Esophagus squamous epithelium (tissue), 5 donors: Measurements from ENCODE around the gene ATOSB. TPM values are rescaled to one million over a fixed set of nuclear protein-coding genes. Genes with fewer than 3 reads are reported as not detected.

Experiments used
- DNase-seq: peaks from one replicate; lab custom pipeline; 2025; lab: John Stamatoyannopoulos, UW
- H3K27ac ChIP-seq, 4 donors: fragments of 200-600 bp; sonication (generic); one replicate each; pipeline ENCODE4 v1.5.1; 2016 to 2019; ENCODE audit warnings: mild to moderate bottlenecking in 1 of 4
- H3K27me3 ChIP-seq, 4 donors: fragments of 200-600 bp; sonication (generic); 1 replicate in 3 of 4; 2 replicates in 1 of 4; pipeline versions ENCODE4 v1.5.1 to v1.6.0; 2017 to 2021; ENCODE audit warnings: antibody characterized with exemption in 1 of 4
- H3K36me3 ChIP-seq, 3 donors: fragments of 200-600 bp; sonication (generic); one replicate each; pipeline ENCODE4 v1.5.1; 2016 to 2019
- H3K4me1 ChIP-seq, 3 donors: fragments of 200-600 bp; sonication (generic); one replicate each; pipeline ENCODE4 v1.5.1; 2017 to 2019
- H3K4me3 ChIP-seq, 4 donors: fragments of 200-600 bp; sonication (generic); 1 replicate in 3 of 4; 2 replicates in 1 of 4; pipeline ENCODE4 v1.5.1; 2016 to 2019; ENCODE audit warnings: mild to moderate bottlenecking in 2 of 4, moderate library complexity in 1 of 4
- H3K9me3 ChIP-seq, 3 donors: fragments of 200-600 bp; sonication (generic); one replicate each; pipeline ENCODE4 v1.5.1; 2016 to 2019
- POLR2A ChIP-seq, 4 donors: fragments of 450-650 bp; IDR thresholded peaks; one replicate each; pipeline ENCODE4 v1.6.1; 2017; ENCODE audit warnings: antibody characterized with exemption in 4 of 4, mild to moderate bottlenecking in 4 of 4, moderate library complexity in 3 of 4
- WGBS, 2 donors: methylation state at CpG; one replicate each; pipeline ENCODE4 v1.1.5; 2018; 5-methylcytosine and 5-hydroxymethylcytosine counted together
- intact Hi-C: fragments of 100-400 bp; cut with DNase I; formaldehyde crosslinking; loops from one replicate; pipeline ENCODE4 v1.15.0; 2022
- total RNA-seq, 4 donors: library from RNA; depleted of rRNA; stranded (reverse); fragments of >200 nt; gene quantifications; one replicate each; pipeline ENCODE4 v1.1.0, GENCODE V29; 2016
- TF ChIP-seq, protein P1 (sequence below), 6 experiments: fragments of 450-650 bp in 4 of 6; fragments of 200-600 bp in 2 of 6; sonication (generic) in 2 of 6; IDR thresholded peaks; one replicate each; pipeline ENCODE4 v1.5.1; 2016 to 2019; ENCODE audit warnings: antibody characterized with exemption in 6 of 6, mild to moderate bottlenecking in 4 of 6, moderate library complexity in 4 of 6
- donor health status: DM: yes; HTN: yes; CAD: no.

The ATOSB gene
- total RNA-seq, 4 donors from 2014 or later = 24.4 to 57.8 (median 32.7) TPM

DNA sequence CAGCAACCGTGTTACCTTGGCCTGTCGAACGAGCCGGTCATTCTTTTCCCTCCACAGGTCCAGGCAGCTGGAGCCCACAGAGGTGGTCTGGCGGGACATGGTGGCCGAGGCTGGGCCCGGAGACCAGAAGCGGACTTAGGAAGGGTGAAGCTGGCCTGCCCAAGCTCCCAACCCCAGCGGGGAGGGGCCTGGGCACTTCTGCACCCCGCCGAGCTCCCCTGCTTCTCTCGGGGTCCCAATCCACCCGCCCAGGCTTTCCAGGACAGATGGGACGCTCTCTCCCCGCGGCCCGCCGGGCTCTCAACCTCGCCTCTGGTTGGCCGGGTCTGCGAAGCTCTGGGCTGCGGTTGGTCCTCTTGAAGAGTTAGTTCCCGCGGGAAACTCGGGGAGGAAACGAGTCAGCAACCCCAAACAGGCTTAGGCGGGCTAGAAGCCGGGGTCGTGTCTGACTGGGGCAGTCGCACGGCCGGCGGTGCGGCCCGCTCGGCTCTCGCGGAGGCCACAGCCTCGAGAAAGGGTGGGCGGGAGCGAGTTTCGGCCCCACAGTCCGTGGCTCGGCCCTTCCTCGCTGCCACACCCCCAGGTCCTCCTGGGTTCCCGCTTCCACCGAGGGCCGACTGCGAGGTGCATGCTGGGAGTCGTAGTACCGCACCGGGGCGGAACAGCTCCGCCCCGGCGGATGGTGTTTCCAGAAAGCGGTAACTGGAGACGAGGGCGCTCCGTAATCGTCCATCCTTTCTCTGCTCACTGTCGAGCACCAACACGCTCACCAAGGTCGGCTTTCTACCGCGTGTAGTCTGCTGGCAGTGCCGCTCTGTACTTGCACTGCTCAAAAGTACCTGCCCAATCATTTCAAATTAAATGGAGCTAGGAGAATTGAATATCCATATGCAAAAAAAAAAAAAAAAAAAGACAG, 36.0 kb downstream of the ATOSB start, which contains the start of gene FANCG:
Gene FANCG, minus strand, starts transcription at position 517 of the 916 bp plus-strand sequence. Its CDS starts 418 bp downstream, at position 99.
- Histone ChIP-seq H3K27ac (peak within 1 kb of the TSS; percentile 78 to 94 (median 90)), H3K4me3 (peak within 1 kb of the TSS; percentile 64 to 87 (median 74)), H3K4me1 (peaks cover 14 to 25% (median 16%) of the 10 kb centered on the region in 3 donors), H3K27me3 (no peaks in the 10 kb centered on the region), H3K36me3 (peaks cover 0 to 26% (median 0%) of the 10 kb centered on the region in 3 donors), H3K9me3 (no peaks in the 10 kb centered on the region)
- 1% methylated on average over 22 of the region's 67 CpGs; no CpG with 5 or more reads in 1 of the 2 donors for WGBS, 2 donors
- intact Hi-C loops = loop anchor here (10.0 kb wide), 1 partner anchor 85 kb away; no protein-coding TSS in a partner anchor
- DNase-seq = peak; percentile 62
- TF ChIP-seq, protein P1, sequence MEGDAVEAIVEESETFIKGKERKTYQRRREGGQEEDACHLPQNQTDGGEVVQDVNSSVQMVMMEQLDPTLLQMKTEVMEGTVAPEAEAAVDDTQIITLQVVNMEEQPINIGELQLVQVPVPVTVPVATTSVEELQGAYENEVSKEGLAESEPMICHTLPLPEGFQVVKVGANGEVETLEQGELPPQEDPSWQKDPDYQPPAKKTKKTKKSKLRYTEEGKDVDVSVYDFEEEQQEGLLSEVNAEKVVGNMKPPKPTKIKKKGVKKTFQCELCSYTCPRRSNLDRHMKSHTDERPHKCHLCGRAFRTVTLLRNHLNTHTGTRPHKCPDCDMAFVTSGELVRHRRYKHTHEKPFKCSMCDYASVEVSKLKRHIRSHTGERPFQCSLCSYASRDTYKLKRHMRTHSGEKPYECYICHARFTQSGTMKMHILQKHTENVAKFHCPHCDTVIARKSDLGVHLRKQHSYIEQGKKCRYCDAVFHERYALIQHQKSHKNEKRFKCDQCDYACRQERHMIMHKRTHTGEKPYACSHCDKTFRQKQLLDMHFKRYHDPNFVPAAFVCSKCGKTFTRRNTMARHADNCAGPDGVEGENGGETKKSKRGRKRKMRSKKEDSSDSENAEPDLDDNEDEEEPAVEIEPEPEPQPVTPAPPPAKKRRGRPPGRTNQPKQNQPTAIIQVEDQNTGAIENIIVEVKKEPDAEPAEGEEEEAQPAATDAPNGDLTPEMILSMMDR (IDR thresholded peaks at IDR 0.05) = peak in 1 of 6 experiments; percentile 32
- peak in 1 of 4 donors; percentile 48 for TF ChIP-seq POLR2A (IDR thresholded peaks at IDR 0.05)

DNA sequence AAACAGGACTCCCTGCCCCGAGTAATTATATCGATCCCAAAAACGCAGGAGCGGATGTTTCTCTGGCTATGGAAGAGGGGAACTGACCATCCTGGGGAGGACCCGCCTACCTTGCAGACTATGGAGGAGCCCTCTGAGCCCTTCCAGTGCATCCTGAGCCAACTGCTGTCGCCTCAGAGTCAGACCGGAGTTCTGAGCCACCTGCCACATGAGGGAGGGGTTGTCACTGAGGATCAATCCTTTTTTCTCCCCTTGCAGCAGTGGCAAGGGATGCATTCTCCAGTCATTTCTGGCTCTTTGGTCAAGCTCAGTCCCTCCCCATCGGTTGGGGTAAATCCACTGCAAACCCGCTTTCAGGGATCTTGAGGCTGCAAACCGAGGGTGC, 36.6 kb downstream of the ATOSB start:
- Histone ChIP-seq H3K27ac (peak overlapping the region; percentile 78 to 94 (median 90)), H3K9me3 (no peaks in the 10 kb centered on the region), H3K36me3 (peaks cover 0 to 28% (median 0%) of the 10 kb centered on the region in 3 donors), H3K4me3 (peak overlapping the region; percentile 64 to 87 (median 74)), H3K4me1 (peaks cover 14 to 25% (median 16%) of the 10 kb centered on the region in 3 donors), H3K27me3 (no peaks in the 10 kb centered on the region)
- no peak for DNase-seq
- WGBS, 2 donors = 0% methylated on average over 4 to 7 of the region's 10 CpGs
- TF ChIP-seq, protein P1 (IDR thresholded peaks at IDR 0.05) = no peak
- TF ChIP-seq POLR2A (IDR thresholded peaks at IDR 0.05) = no peak
- intact Hi-C loops = loop anchor here (10.0 kb wide), 1 partner anchor 84 kb away; no protein-coding TSS in a partner anchor

DNA sequence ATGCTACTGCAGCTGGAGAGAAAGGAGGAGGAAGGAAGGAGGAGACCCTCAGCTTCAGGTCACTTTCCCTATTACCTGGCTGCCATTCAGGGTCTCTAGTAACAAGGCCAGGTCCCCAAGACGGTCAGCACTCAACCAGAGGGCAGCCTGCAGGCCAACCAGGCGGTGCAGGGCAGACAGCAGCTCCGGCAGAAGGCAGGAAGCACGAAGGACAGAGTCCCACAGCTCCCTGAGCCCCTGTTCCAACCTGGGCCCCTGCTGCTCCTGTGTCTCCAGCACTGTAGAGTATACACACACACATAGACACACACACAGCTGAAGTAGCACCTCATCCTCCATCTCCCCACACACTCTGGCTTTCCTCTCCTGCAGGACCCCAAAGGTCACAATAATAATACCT, 37.6 kb downstream of the ATOSB start:
- no peaks in the 10 kb centered on the region for H3K27me3 ChIP-seq
- WGBS, 2 donors = 50% methylated on average over 2 of the region's 4 CpGs; no CpG with 5 or more reads in 1 of the 2 donors
- peaks cover 14 to 28% (median 17%) of the 10 kb centered on the region in 3 donors for H3K4me1 ChIP-seq
- TF ChIP-seq, protein P1 (IDR thresholded peaks at IDR 0.05) = no peak
- peaks cover 0 to 28% (median 0%) of the 10 kb centered on the region in 3 donors for H3K36me3 ChIP-seq
- DNase-seq = no peak
- H3K27ac ChIP-seq = no peak overlapping the region
- H3K4me3 ChIP-seq = no peak overlapping the region
- no peaks in the 10 kb centered on the region for H3K9me3 ChIP-seq
- intact Hi-C loops = loop anchor here (10.0 kb wide), 1 partner anchor 83 kb away; no protein-coding TSS in a partner anchor

DNA sequence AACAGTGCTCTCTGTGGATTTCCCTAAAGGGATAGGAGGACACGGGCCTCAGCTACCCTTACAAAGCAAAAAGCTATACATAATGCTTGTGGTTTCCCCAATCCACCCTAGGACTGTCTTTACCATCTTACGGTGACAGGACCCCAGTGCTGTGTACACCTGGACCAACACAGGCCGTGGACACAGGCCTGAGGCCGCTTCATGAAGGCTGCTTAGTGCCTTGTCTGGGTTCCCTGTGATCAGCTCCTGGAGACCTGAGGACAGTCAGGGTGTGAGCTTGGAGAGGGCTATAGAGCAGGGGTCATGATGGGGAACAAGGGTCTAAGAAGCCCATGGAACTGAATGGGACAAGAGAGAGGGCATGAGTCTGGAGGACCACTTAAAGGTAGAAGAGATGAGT, 38.8 kb downstream of the ATOSB start:
- Histone ChIP-seq H3K27ac (no peak overlapping the region), H3K4me1 (peaks cover 14 to 31% (median 20%) of the 10 kb centered on the region in 3 donors), H3K36me3 (peaks cover 0 to 28% (median 0%) of the 10 kb centered on the region in 3 donors), H3K27me3 (no peaks in the 10 kb centered on the region), H3K4me3 (no peak overlapping the region), H3K9me3 (no peaks in the 10 kb centered on the region)
- intact Hi-C loops = loop anchor here (10.0 kb wide), 1 partner anchor 82 kb away; no protein-coding TSS in a partner anchor
- no peak for TF ChIP-seq POLR2A (IDR thresholded peaks at IDR 0.05)
- TF ChIP-seq, protein P1 (IDR thresholded peaks at IDR 0.05) = no peak
- no peak for DNase-seq
- 96 to 97% methylated on average over 3 to 4 of the region's 4 CpGs for WGBS, 2 donors
